ENCODE measurements around the gene ZFP30. TPM values are rescaled to one million over a fixed set of nuclear protein-coding genes. Genes with fewer than 3 reads are reported as not detected.

ZFP30 gene
- total RNA-seq, 1 donor from 2014 or later = 11.6 TPM

DNA sequence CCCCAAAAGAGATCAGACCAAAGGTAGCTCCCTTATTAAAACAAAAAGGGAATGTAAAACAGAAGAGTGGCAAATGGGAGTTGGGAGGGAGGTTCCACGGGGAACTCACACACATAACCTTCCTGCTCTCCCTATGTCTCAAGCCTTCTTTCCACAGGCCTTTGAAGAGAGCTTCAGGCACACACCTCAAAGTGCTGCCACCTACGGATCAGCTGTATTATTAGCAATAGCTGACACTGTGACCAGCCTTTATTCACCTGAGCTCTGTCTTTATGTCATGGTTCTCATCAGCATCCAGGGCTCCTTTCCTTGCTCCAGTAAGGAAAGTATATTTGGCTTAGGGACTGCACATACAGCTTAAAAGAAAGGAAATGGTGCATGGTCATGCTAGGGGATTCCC, 71.9 kb downstream of the ZFP30 start:
- no peak overlapping the region for H3K4me3 ChIP-seq (ENCODE audit: low read depth, low read length)
- no peaks in the 10 kb centered on the region for H3K36me3 ChIP-seq (ENCODE audit: control insufficient read depth, insufficient read depth, low read length)
- DNase-seq (ENCODE audit: low read depth) = no peak
- TF ChIP-seq, protein P1, sequence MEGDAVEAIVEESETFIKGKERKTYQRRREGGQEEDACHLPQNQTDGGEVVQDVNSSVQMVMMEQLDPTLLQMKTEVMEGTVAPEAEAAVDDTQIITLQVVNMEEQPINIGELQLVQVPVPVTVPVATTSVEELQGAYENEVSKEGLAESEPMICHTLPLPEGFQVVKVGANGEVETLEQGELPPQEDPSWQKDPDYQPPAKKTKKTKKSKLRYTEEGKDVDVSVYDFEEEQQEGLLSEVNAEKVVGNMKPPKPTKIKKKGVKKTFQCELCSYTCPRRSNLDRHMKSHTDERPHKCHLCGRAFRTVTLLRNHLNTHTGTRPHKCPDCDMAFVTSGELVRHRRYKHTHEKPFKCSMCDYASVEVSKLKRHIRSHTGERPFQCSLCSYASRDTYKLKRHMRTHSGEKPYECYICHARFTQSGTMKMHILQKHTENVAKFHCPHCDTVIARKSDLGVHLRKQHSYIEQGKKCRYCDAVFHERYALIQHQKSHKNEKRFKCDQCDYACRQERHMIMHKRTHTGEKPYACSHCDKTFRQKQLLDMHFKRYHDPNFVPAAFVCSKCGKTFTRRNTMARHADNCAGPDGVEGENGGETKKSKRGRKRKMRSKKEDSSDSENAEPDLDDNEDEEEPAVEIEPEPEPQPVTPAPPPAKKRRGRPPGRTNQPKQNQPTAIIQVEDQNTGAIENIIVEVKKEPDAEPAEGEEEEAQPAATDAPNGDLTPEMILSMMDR (IDR thresholded peaks at IDR 0.05; ENCODE audit: insufficient read depth, low read length, poor library complexity, severe bottlenecking) = no peak
- no peaks in the 10 kb centered on the region for H3K27me3 ChIP-seq (ENCODE audit: control insufficient read depth, insufficient read depth, low read length)

DNA sequence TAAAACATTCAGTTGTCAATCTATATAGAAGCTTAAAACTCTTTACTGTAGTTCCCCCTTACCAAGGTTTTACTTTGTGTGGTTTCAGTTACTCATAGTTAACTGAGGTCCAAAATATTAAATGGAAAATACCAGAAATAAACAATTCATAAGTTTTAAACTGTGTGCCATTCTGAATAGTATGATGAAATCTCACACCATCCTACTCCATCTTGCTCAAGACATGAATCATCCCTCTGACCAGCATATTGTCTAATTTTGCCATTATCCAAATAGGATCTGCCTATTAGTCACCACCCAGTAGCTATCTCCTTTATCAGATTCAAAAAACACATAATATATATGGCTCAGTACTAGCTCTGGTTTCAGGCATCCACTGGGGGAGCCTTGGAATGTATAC, 83.1 kb downstream of the ZFP30 start:
- no peak for DNase-seq (ENCODE audit: low read depth)
- Histone ChIP-seq H3K4me3 (ENCODE audit: low read depth, low read length) (no peak overlapping the region), H3K27me3 (ENCODE audit: control insufficient read depth, insufficient read depth, low read length) (no peaks in the 10 kb centered on the region), H3K36me3 (ENCODE audit: control insufficient read depth, insufficient read depth, low read length) (no peaks in the 10 kb centered on the region)
- TF ChIP-seq, protein P1 (IDR thresholded peaks at IDR 0.05; ENCODE audit: insufficient read depth, low read length, poor library complexity, severe bottlenecking) = no peak

DNA sequence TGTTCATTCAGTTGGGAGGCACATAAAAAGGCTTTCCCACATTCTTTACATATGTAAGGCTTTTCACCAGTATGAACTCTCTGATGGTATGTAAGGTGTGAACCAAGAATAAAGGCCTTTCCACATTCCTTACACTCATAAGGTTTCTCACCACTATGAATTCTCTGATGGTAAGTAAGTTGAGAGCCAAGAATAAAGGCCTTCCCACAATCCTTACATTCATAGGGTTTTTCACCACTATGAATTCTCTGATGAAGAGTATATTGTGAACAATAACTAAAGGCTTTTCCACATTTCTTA, 89.9 kb downstream of the ZFP30 start:
- DNase-seq (ENCODE audit: low read depth) = no peak
- no peak overlapping the region for H3K4me3 ChIP-seq (ENCODE audit: low read depth, low read length)
- no peaks in the 10 kb centered on the region for H3K36me3 ChIP-seq (ENCODE audit: control insufficient read depth, insufficient read depth, low read length)
- H3K27me3 ChIP-seq (ENCODE audit: control insufficient read depth, insufficient read depth, low read length) = no peaks in the 10 kb centered on the region
- TF ChIP-seq, protein P1 (IDR thresholded peaks at IDR 0.05; ENCODE audit: insufficient read depth, low read length, poor library complexity, severe bottlenecking) = no peak

DNA sequence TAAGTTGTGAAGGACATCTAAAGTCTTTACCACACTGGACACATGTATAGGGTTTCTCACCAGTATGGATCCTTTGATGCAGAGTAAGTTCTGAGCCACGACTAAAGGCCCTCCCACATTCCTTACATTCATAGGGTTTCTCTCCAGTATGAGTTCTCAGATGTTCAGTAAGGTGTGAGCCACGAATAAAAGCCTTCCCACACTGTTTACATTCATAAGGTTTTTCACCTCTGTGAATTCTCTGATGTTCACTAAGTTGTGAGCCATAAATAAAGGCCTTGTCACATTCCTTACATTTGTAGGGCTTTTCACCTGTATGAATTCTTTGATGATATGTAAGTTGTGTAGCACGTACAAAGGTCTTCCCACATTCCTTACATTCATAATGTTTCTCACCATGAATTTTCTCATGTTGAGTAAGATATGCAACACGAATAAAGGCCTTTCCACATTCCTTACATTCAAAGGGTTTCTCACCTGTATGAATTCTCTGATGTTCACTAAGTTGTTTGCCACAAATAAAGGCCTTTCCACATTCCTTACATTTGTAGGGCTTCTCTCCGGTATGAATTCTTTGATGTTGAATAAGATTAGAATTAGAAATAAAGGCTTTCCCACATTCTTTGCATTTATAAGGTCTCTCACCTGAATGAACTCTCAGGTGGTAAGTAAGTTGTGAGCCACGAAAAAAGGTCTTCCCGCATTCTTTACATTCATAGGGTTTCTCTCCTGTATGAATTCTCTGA, 90.5 kb downstream of the ZFP30 start:
- TF ChIP-seq, protein P1 (IDR thresholded peaks at IDR 0.05; ENCODE audit: insufficient read depth, low read length, poor library complexity, severe bottlenecking) = no peak
- DNase-seq (ENCODE audit: low read depth) = no peak
- Histone ChIP-seq H3K36me3 (ENCODE audit: control insufficient read depth, insufficient read depth, low read length) (no peaks in the 10 kb centered on the region), H3K27me3 (ENCODE audit: control insufficient read depth, insufficient read depth, low read length) (no peaks in the 10 kb centered on the region), H3K4me3 (ENCODE audit: low read depth, low read length) (no peak overlapping the region)

Other genes with a start within 250 kb of the ZFP30 start
- gene ZNF569, start 188.0 kb downstream of the ZFP30 start, total RNA-seq = 4.7 and 5.0 TPM in 2 replicates
- 5.8 and 7.8 TPM in 2 replicates for gene ZNF570, start 186.1 kb downstream of the ZFP30 start, total RNA-seq
- 3.4 and 7.7 TPM in 2 replicates for gene ZNF793, start 148.5 kb downstream of the ZFP30 start, total RNA-seq
- 2.7 and 3.3 TPM in 2 replicates for gene ZNF571, start 60.7 kb downstream of the ZFP30 start, total RNA-seq
- 0.58 and 1.7 TPM in 2 replicates for gene ZNF540, start 60.6 kb downstream of the ZFP30 start, total RNA-seq
- 3.9 and 5.3 TPM in 2 replicates for gene ZNF607, start 64.3 kb upstream of the ZFP30 start, total RNA-seq
- 3.1 and 14.1 TPM in 2 replicates for gene ZNF573, start 124.1 kb upstream of the ZFP30 start, total RNA-seq